CD14-positive monocyte (primary cell): ENCODE results near the gene NFIC. TPM values are rescaled to one million over a fixed set of nuclear protein-coding genes. Genes with fewer than 3 reads are reported as not detected.

ENCODE experiments used
- DNase-seq, 3 donors: peaks; one replicate each; pipeline ENCODE4 v3.0.0-alpha.2; 2011 to 2022
- H2AFZ ChIP-seq: 2 replicates; pipeline ENCODE4 v1.6.0; 2012; ENCODE audit warnings: mild to moderate bottlenecking, low read depth, low read length, inconsistent platforms; ENCODE audit not compliant: insufficient read depth, poor library complexity, severe bottlenecking
- H3K27ac ChIP-seq, 2 donors: 1 replicate in 1 of 2; 2 replicates in 1 of 2; pipeline ENCODE4 v1.5.1; 2012 to 2013; ENCODE audit warnings: low read length in 2 of 2, control low read depth in 1 of 2, inconsistent platforms in 1 of 2, low read depth in 1 of 2, mild to moderate bottlenecking in 1 of 2
- H3K27me3 ChIP-seq, 2 donors: one replicate each; pipeline versions ENCODE4 v1.6.0 to v1.6.1; 2011 to 2013; ENCODE audit warnings: low read length in 2 of 2; ENCODE audit not compliant: control insufficient read depth in 2 of 2, insufficient read depth in 2 of 2
- H3K36me3 ChIP-seq, 2 donors: replicated peaks in 1 of 2; 1 replicate in 1 of 2; 2 replicates in 1 of 2; pipeline versions ENCODE4 v1.5.1 to v1.6.1; 2012 to 2013; ENCODE audit warnings: low read length in 2 of 2, control low read depth in 1 of 2, inconsistent platforms in 1 of 2, mild to moderate bottlenecking in 1 of 2; ENCODE audit not compliant: insufficient read depth in 2 of 2, control insufficient read depth in 1 of 2
- H3K4me1 ChIP-seq, 2 donors: 1 replicate in 1 of 2; 2 replicates in 1 of 2; pipeline versions ENCODE4 v1.5.1 to v1.6.1; 2012 to 2013; ENCODE audit warnings: low read length in 2 of 2, control low read depth in 1 of 2, inconsistent platforms in 1 of 2, mild to moderate bottlenecking in 1 of 2, moderate library complexity in 1 of 2; ENCODE audit not compliant: insufficient read depth in 2 of 2, control insufficient read depth in 1 of 2
- H3K4me2 ChIP-seq: replicated peaks from 2 replicates; pipeline ENCODE3; 2012; ENCODE audit warnings: low read length, moderate library complexity, mild to moderate bottlenecking; ENCODE audit not compliant: poor library complexity, severe bottlenecking; ENCODE audit errors: extremely low read depth
- H3K4me3 ChIP-seq, 3 experiments: fragments of 200-600 bp in 1 of 3; sonication (generic) in 1 of 3; replicated peaks in 1 of 3; 1 replicate in 2 of 3; 2 replicates in 1 of 3; pipeline ENCODE4 v1.5.1; 2011 to 2013; ENCODE audit warnings: low read length in 3 of 3, mild to moderate bottlenecking in 3 of 3, control low read depth in 2 of 3, low read depth in 2 of 3, inconsistent platforms in 1 of 3, moderate library complexity in 1 of 3
- H3K79me2 ChIP-seq: 2 replicates; pipeline ENCODE4 v1.6.0; 2012; ENCODE audit warnings: mild to moderate bottlenecking, control low read depth, inconsistent platforms, low read length, moderate library complexity; ENCODE audit not compliant: insufficient read depth
- H3K9ac ChIP-seq: 2 replicates; pipeline ENCODE4 v1.6.0; 2017; ENCODE audit warnings: low read length, mild to moderate bottlenecking; ENCODE audit not compliant: insufficient read depth, poor library complexity, severe bottlenecking
- H3K9me3 ChIP-seq, 2 donors: replicated peaks in 1 of 2; 1 replicate in 1 of 2; 2 replicates in 1 of 2; pipeline versions ENCODE4 v1.5.1 to v1.6.1; 2012 to 2013; ENCODE audit warnings: low read length in 2 of 2, control low read depth in 1 of 2; ENCODE audit not compliant: control insufficient read depth in 1 of 2, insufficient read depth in 1 of 2
- H4K20me1 ChIP-seq: 2 replicates; pipeline ENCODE4 v1.6.0; 2012; ENCODE audit warnings: mild to moderate bottlenecking, low read length, control low read depth, moderate library complexity; ENCODE audit not compliant: insufficient read depth
- H3K27ac Mint-ChIP-seq, 7 donors: one replicate each; pipeline ENCODE4 v1.8.0; 2020; ENCODE audit warnings: mild to moderate bottlenecking in 7 of 7, mixed read lengths in 7 of 7, moderate library complexity in 6 of 7, inconsistent platforms in 2 of 7
- H3K27me3 Mint-ChIP-seq, 3 donors: one replicate each; pipeline ENCODE4 v1.8.0; 2021 to 2022; ENCODE audit warnings: low read depth in 3 of 3, mild to moderate bottlenecking in 3 of 3, mixed read lengths in 3 of 3, moderate library complexity in 3 of 3, inconsistent platforms in 1 of 3
- H3K36me3 Mint-ChIP-seq, 2 donors: one replicate each; pipeline ENCODE4 v1.8.0; 2020; ENCODE audit warnings: mixed read lengths in 2 of 2, inconsistent platforms in 1 of 2, mild to moderate bottlenecking in 1 of 2
- H3K4me1 Mint-ChIP-seq: one replicate; pipeline ENCODE4 v1.8.0; 2020; ENCODE audit warnings: mild to moderate bottlenecking, mixed read lengths
- H3K4me3 Mint-ChIP-seq, 2 donors: one replicate each; pipeline ENCODE4 v1.8.0; 2020; ENCODE audit warnings: mild to moderate bottlenecking in 2 of 2, mixed read lengths in 2 of 2, moderate library complexity in 1 of 2
- H3K9me3 Mint-ChIP-seq, 7 donors: one replicate each; pipeline ENCODE4 v1.8.0; 2020 to 2022; ENCODE audit warnings: mixed read lengths in 7 of 7, mild to moderate bottlenecking in 6 of 7, moderate library complexity in 6 of 7, inconsistent platforms in 2 of 7
- WGBS: methylation state at CpG from one replicate; pipeline ENCODE4 v1.1.5; 2013; ENCODE audit warnings: missing lambda C conversion rate; ENCODE audit not compliant: insufficient coverage; 5-methylcytosine and 5-hydroxymethylcytosine counted together
- intact Hi-C, 2 donors: fragments of 100-400 bp; cut with micrococcal nuclease; formaldehyde crosslinking; loops; one replicate each; pipeline versions ENCODE4 v1.15.0 to v1.15.1; 2023
- polyA plus RNA-seq, 3 donors: library from polyadenylated mRNA; depleted of rRNA in 1 of 3; unstranded in 2 of 3; stranded (reverse) in 1 of 3; fragments of 300-500 nt in 2 of 3; fragments of >200 nt in 1 of 3; fragmentation: Illumina TruSeq in 2 of 3; gene quantifications; 1 replicate in 2 of 3; 2 replicates in 1 of 3; pipeline ENCODE4 v1.2.3, GENCODE V29; 2012 to 2021
- TF ChIP-seq, protein P1 (sequence below): fragments of 200-600 bp; IDR thresholded peaks from one replicate; pipeline ENCODE4 v1.8.0; 2022; ENCODE audit warnings: antibody characterized with exemption, mild to moderate bottlenecking

NFIC gene
- polyA plus RNA-seq, 3 donors, result 7.0 to 13.8 (median 11.5) TPM

DNA sequence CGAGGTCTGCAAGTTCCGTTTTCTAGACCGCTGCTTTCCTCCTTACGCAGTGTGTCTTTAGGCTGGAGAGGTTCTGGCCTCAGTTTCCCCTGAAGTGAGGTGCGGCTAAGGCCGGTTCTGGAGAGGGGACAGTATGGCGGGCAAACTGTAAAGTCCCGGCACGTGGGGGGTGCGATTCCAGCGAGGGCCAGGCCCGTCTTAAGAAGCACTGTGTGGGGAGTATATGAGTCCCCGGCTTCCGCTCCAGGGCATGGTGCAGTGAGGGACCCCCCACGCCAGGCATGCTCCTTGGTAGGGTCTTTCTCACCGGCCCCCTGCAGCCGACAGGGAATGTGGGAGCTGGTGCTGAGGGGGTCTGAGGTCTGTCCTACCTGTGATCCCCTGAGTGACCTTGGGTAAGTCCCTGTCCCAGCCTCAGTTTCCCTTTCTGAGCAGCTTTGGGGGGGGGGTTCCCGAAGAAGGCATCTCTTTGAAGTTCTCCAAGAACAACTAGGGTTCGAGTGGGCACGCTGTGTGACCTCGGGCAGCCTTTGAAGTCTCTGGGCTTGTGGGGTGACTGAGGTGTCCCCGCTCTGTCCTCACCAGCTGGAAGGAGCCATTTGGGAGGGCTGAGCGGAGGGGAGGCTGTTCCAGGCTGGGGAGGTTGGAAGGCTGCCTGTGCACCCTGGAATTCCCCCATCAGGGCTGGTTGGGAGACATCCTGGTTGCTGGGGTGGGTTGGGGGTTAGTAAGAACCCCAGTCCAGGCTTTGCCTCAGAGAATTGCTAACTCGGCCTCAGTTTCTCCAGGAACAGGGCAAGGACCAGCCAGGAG is 1.5 kb downstream of the NFIC start:
- peaks cover 54% of the 10 kb centered on the region for H4K20me1 ChIP-seq
- Mint-ChIP-seq H3K4me1 (peaks cover 54% of the 10 kb centered on the region), H3K9me3 (peaks cover 0 to 2% (median 0%) of the 10 kb centered on the region in 7 donors), H3K4me3 (peak overlapping the region; percentile 84 to 90), H3K27ac (peak overlapping the region; percentile 51 to 98 (median 88)), H3K27me3 (no peaks in the 10 kb centered on the region), H3K36me3 (peaks cover 3 to 7% of the 10 kb centered on the region in 2 donors)
- WGBS, result 22% methylated on average over 21 of the region's 24 CpGs
- TF ChIP-seq, protein P1, sequence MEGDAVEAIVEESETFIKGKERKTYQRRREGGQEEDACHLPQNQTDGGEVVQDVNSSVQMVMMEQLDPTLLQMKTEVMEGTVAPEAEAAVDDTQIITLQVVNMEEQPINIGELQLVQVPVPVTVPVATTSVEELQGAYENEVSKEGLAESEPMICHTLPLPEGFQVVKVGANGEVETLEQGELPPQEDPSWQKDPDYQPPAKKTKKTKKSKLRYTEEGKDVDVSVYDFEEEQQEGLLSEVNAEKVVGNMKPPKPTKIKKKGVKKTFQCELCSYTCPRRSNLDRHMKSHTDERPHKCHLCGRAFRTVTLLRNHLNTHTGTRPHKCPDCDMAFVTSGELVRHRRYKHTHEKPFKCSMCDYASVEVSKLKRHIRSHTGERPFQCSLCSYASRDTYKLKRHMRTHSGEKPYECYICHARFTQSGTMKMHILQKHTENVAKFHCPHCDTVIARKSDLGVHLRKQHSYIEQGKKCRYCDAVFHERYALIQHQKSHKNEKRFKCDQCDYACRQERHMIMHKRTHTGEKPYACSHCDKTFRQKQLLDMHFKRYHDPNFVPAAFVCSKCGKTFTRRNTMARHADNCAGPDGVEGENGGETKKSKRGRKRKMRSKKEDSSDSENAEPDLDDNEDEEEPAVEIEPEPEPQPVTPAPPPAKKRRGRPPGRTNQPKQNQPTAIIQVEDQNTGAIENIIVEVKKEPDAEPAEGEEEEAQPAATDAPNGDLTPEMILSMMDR, result no peak
- intact Hi-C loops, result no loop called here
- peaks cover 46 to 56% of the 10 kb centered on the region in 2 donors for H3K4me1 ChIP-seq
- H3K4me3 ChIP-seq, result peak overlapping the region; percentile 90 to 94 (median 93)
- DNase-seq, result peak in 2 of 3 donors; percentile 4 to 36
- no peak overlapping the region for H2AFZ ChIP-seq
- H3K9ac ChIP-seq, result peak overlapping the region; percentile 77
- no peaks in the 10 kb centered on the region for H3K27me3 ChIP-seq
- H3K27ac ChIP-seq, result peak overlapping the region; percentile 63 to 74
- H3K4me2 ChIP-seq, result peak overlapping the region; percentile 98
- H3K9me3 ChIP-seq, result no peaks in the 10 kb centered on the region
- peaks cover 95% of the 10 kb centered on the region for H3K79me2 ChIP-seq
- H3K36me3 ChIP-seq, result no peaks in the 10 kb centered on the region

DNA sequence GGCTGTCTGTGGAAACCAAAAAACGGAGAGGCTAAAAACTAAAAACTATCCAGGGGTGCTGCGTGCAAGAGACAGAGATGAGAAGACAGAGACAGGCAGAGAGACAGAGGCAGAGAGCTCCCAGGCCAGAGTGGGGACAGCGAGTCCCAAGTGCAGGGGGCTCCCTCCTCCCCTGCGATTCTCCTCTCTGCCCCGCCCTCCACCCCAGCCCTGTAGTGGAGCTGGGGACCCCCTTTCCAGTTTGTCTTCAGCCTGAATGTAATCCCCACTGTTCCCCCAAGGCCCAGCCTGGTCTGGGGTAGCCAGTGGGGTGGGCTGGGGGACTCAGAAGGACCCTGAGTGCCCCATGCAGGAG is 2.0 kb downstream of the NFIC start:
- intact Hi-C loops, result no loop called here
- Mint-ChIP-seq H3K36me3 (peaks cover 3 to 12% of the 10 kb centered on the region in 2 donors), H3K27me3 (no peaks in the 10 kb centered on the region), H3K27ac (peak overlapping the region; percentile 80 to 98 (median 91)), H3K4me1 (peaks cover 54% of the 10 kb centered on the region), H3K4me3 (peak overlapping the region; percentile 86 to 94), H3K9me3 (peaks cover 0 to 2% (median 0%) of the 10 kb centered on the region in 7 donors)
- Histone ChIP-seq H3K4me2 (peak overlapping the region; percentile 98), H2AFZ (no peak overlapping the region), H3K36me3 (no peaks in the 10 kb centered on the region), H4K20me1 (peaks cover 59% of the 10 kb centered on the region), H3K79me2 (peaks cover 97% of the 10 kb centered on the region), H3K9ac (peak overlapping the region; percentile 77), H3K9me3 (no peaks in the 10 kb centered on the region), H3K4me3 (peak overlapping the region; percentile 45 to 94 (median 45)), H3K27me3 (no peaks in the 10 kb centered on the region), H3K4me1 (peaks cover 46 to 56% of the 10 kb centered on the region in 2 donors), H3K27ac (peak overlapping the region; percentile 63 to 74)
- no peak for DNase-seq
- 50% methylated on average over 2 of the region's 5 CpGs for WGBS
- TF ChIP-seq, protein P1, result no peak
